OCI-LY7 (cell line): Measurements from ENCODE around the gene HTT. TPM values are rescaled to one million over a fixed set of nuclear protein-coding genes. Genes with fewer than 3 reads are reported as not detected.

Experiments
- BruUV-seq: library from RNA; stranded (reverse); fragments of 400-500 nt; replicated peaks from 2 replicates; lab custom pipeline; 2021; lab: Mats Ljungman, UMichigan
- CTCF ChIA-PET: fragments of 300-600 bp; sonication (Branson Sonifier 250); formaldehyde crosslinking; loops from one replicate; lab custom pipeline; 2022; ENCODE audit warnings: antibody characterized with exemption; ENCODE audit not compliant: unreplicated experiment; lab: Charles Lee
- POLR2A ChIA-PET: fragments of 300-600 bp; sonication (Branson Sonifier 250); formaldehyde crosslinking; loops from one replicate; lab custom pipeline; 2022; ENCODE audit warnings: antibody characterized with exemption; lab: Charles Lee
- DNase-seq: peaks from one replicate; pipeline ENCODE4 v3.0.0-alpha.2; 2015; ENCODE audit warnings: low spot score
- H2AFZ ChIP-seq: fragments of 200-600 bp; sonication (generic), shearing (Covaris generic); 2 replicates; pipeline ENCODE4 v1.6.1; 2014; ENCODE audit warnings: mild to moderate bottlenecking, antibody characterized with exemption, low read length, moderate library complexity
- H3K27ac ChIP-seq: fragments of 200-600 bp; sonication (generic); 2 replicates; pipeline ENCODE4 v1.5.1; 2014; ENCODE audit warnings: mixed run types, low read depth, mild to moderate bottlenecking, moderate library complexity, low read length, inconsistent platforms; ENCODE audit not compliant: poor library complexity, severe bottlenecking
- H3K36me3 ChIP-seq: fragments of 200-600 bp; sonication (generic); 2 replicates; pipeline ENCODE4 v1.6.1; 2014; ENCODE audit warnings: mild to moderate bottlenecking, antibody characterized with exemption, low read length, moderate library complexity, mixed read lengths; ENCODE audit not compliant: insufficient read depth
- H3K4me1 ChIP-seq: fragments of 200-600 bp; sonication (generic); 2 replicates; pipeline ENCODE4 v1.5.1; 2014; ENCODE audit warnings: mild to moderate bottlenecking, low read length; ENCODE audit not compliant: insufficient read depth, poor library complexity, severe bottlenecking
- H3K4me2 ChIP-seq: fragments of 200-600 bp; sonication (generic); 2 replicates; pipeline ENCODE4 v1.6.1; 2014; ENCODE audit warnings: mild to moderate bottlenecking, low read length
- H3K4me3 ChIP-seq: fragments of 200-600 bp; sonication (generic); 2 replicates; pipeline ENCODE4 v1.5.1; 2014; ENCODE audit warnings: mild to moderate bottlenecking, low read depth, low read length; ENCODE audit not compliant: poor library complexity, severe bottlenecking
- H3K79me2 ChIP-seq: fragments of 200-600 bp; sonication (generic); 2 replicates; pipeline ENCODE4 v1.6.1; 2016; ENCODE audit warnings: low read depth, mild to moderate bottlenecking, low read length, moderate library complexity, mixed read lengths; ENCODE audit not compliant: insufficient read depth
- H3K9me2 ChIP-seq: fragments of 200-600 bp; sonication (generic); 2 replicates; pipeline ENCODE4 v1.6.1; 2016; ENCODE audit warnings: mild to moderate bottlenecking, low read length, mixed read lengths; ENCODE audit not compliant: insufficient read depth
- H3K9me3 ChIP-seq: fragments of 200-600 bp; sonication (generic); 2 replicates; pipeline ENCODE4 v1.6.1; 2014; ENCODE audit warnings: mild to moderate bottlenecking, mixed run types, low read length, mixed read lengths
- H4K20me1 ChIP-seq: fragments of 200-600 bp; sonication (generic); 2 replicates; pipeline ENCODE4 v1.6.1; 2014; ENCODE audit warnings: mild to moderate bottlenecking, antibody characterized with exemption, low read length, moderate library complexity, mixed read lengths; ENCODE audit not compliant: insufficient read depth
- CTCF ChIP-seq: fragments of 200-600 bp; sonication (generic); conservative IDR thresholded peaks from 2 replicates; pipeline ENCODE4 v1.5.1; 2014; ENCODE audit warnings: mild to moderate bottlenecking, antibody characterized with exemption, low read length, moderate library complexity, mixed read lengths
- EZH2phosphoT487 ChIP-seq: fragments of 200-600 bp; sonication (generic); IDR thresholded peaks from 2 replicates; pipeline ENCODE4 v1.6.1; 2018; ENCODE audit warnings: low read depth, borderline replicate concordance, mild to moderate bottlenecking, mixed run types, antibody characterized with exemption, low read length, moderate library complexity, mixed read lengths
- intact Hi-C: fragments of 100-400 bp; cut with micrococcal nuclease; formaldehyde crosslinking; loops from one replicate; pipeline ENCODE4 v1.10.0; 2022; ENCODE audit not compliant: unreplicated experiment
- total RNA-seq, 2 experiments: library from RNA; depleted of rRNA in 1 of 2; stranded (reverse); fragments of >200 nt in 1 of 2; shearing (Covaris generic) in 1 of 2; gene quantifications; 2 replicates each; pipeline ENCODE4 v1.2.3, GENCODE V29; 2014 to 2022

The HTT gene
- total RNA-seq, 2 experiments from 2014 or later = 36.4 to 91.3 TPM

DNA sequence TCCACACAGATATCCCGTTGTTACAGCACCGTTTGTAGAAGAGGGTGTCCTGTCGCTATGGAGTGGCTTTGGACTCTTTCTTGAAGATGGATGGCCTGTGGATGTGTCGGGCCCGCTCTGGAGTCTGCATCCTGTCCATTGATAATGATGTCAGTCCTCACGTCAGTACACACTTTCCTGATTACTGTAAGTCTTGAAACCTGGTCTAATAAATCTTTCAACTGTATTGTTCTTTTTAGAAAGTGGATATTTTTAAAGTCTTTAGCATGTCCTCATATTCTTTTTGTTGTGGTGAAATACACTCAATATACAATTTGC is 189.4 kb downstream of the HTT start:
- H2AFZ ChIP-seq = no peak overlapping the region
- DNase-seq = no peak
- no peak overlapping the region for H3K27ac ChIP-seq
- no peak overlapping the region for H3K4me2 ChIP-seq
- no peaks in the 10 kb centered on the region for H3K36me3 ChIP-seq
- H3K9me3 ChIP-seq = no peaks in the 10 kb centered on the region
- ChIA-PET CTCF (no interaction called here), POLR2A (no interaction called here)
- H3K9me2 ChIP-seq = no peaks in the 10 kb centered on the region
- no TSS peak for BruUV-seq
- H3K4me1 ChIP-seq = no peaks in the 10 kb centered on the region
- H3K4me3 ChIP-seq = no peak overlapping the region
- no peaks in the 10 kb centered on the region for H4K20me1 ChIP-seq
- TF ChIP-seq EZH2phosphoT487 (no peak), CTCF (no peak)
- H3K79me2 ChIP-seq = no peaks in the 10 kb centered on the region
- intact Hi-C loops = loop anchor here (5.0 kb wide), 1 partner anchor 68 kb away; no protein-coding TSS in a partner anchor

DNA sequence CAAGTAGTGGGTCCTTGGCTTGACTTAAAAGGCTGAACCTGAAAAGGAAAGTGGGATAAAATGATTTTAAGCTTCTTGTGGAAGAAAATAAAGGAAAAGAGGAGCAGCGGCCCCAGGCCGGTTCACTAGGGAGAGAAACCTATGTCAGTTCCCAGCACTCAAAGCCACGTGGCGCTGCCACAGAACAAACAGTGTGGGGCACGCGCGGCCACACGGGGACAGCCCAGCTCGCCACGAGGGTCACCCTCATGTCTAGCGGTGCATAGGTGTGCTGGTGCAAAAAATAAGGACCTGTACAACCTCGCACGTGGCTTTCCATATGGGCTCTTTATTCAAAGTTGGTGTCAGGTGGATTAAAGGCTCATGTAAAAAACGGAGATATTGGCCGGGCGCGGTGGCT is 191.6 kb downstream of the HTT start:
- Histone ChIP-seq H3K9me3 (no peaks in the 10 kb centered on the region), H3K79me2 (no peaks in the 10 kb centered on the region), H3K4me2 (no peak overlapping the region), H3K4me3 (no peak overlapping the region), H2AFZ (no peak overlapping the region), H4K20me1 (no peaks in the 10 kb centered on the region), H3K27ac (no peak overlapping the region), H3K9me2 (no peaks in the 10 kb centered on the region), H3K4me1 (no peaks in the 10 kb centered on the region), H3K36me3 (no peaks in the 10 kb centered on the region)
- intact Hi-C loops = no loop called here
- ChIA-PET CTCF (no interaction called here), POLR2A (interaction anchor here (0.6 kb wide), 1 partner anchor 91 kb away, joined by 3 read pairs; no protein-coding TSS in a partner anchor)
- TF ChIP-seq EZH2phosphoT487 = no peak
- no peak for TF ChIP-seq CTCF
- no TSS peak for BruUV-seq
- no peak for DNase-seq

- Histone ChIP-seq H3K36me3 (no peaks in the 10 kb centered on the region), H3K9me3 (no peaks in the 10 kb centered on the region), H3K4me2 (no peak overlapping the region), H4K20me1 (no peaks in the 10 kb centered on the region), H3K4me1 (no peaks in the 10 kb centered on the region), H3K27ac (no peak overlapping the region), H3K79me2 (no peaks in the 10 kb centered on the region), H3K9me2 (no peaks in the 10 kb centered on the region), H3K4me3 (no peak overlapping the region), H2AFZ (no peak overlapping the region)
- ChIA-PET CTCF (interaction anchor here (0.6 kb wide), 1 partner anchor 191 kb away, joined by 5 read pairs; no protein-coding TSS in a partner anchor), POLR2A (no interaction called here)
- no TSS peak for BruUV-seq
- no peak for DNase-seq
- no peak for TF ChIP-seq EZH2phosphoT487
- no peak for TF ChIP-seq CTCF
- intact Hi-C loops = no loop called here
These were observed 193.3 kb downstream of the HTT start for GRCh38 chr4:3267576-3268394.
